Right atrium auricular region (tissue), 2 donors: ENCODE measurements around the gene AGBL5. TPM values are rescaled to one million over a fixed set of nuclear protein-coding genes. Genes with fewer than 3 reads are reported as not detected.
A peak's percentile ranks its signal among the peaks of the same experiment; 100 is the strongest.

Experiments
- DNase-seq: peaks from one replicate; pipeline ENCODE4 v3.0.0-alpha.2; 2019; ENCODE audit warnings: low spot score
- H3K27ac ChIP-seq, 2 donors: fragments of 200-600 bp; sonication (generic); 1 replicate in 1 of 2; 2 replicates in 1 of 2; pipeline ENCODE4 v1.5.1; 2016 to 2019
- H3K27me3 ChIP-seq, 2 donors: fragments of 200-600 bp; sonication (generic); one replicate each; pipeline versions ENCODE4 v1.5.1 to v1.6.0; 2017 to 2019
- H3K36me3 ChIP-seq: fragments of 200-600 bp; sonication (generic); one replicate; pipeline ENCODE4 v1.5.1; 2016
- H3K4me1 ChIP-seq, 2 donors: fragments of 200-600 bp; sonication (generic); one replicate each; pipeline versions ENCODE4 v1.5.1 to v1.6.0; 2017 to 2019
- H3K4me3 ChIP-seq, 2 donors: fragments of 200-600 bp; sonication (generic); 1 replicate in 1 of 2; 2 replicates in 1 of 2; pipeline ENCODE4 v1.5.1; 2017 to 2019; ENCODE audit warnings: mild to moderate bottlenecking in 1 of 2, moderate library complexity in 1 of 2
- H3K9me3 ChIP-seq, 2 donors: fragments of 200-600 bp; sonication (generic); one replicate each; pipeline ENCODE4 v1.5.1; 2019
- total RNA-seq, 2 donors: library from RNA; depleted of rRNA; stranded (reverse); fragments of >200 nt; gene quantifications; one replicate each; pipeline ENCODE4 v1.1.0, GENCODE V29; 2016
- TF ChIP-seq, protein P1 (sequence below), 2 donors: fragments of 200-600 bp; sonication (generic); IDR thresholded peaks; one replicate each; pipeline ENCODE4 v1.5.1; 2019; ENCODE audit warnings: antibody characterized with exemption in 2 of 2

The AGBL5 gene
- total RNA-seq, 2 donors from 2014 or later = 8.1 to 9.3 TPM

DNA sequence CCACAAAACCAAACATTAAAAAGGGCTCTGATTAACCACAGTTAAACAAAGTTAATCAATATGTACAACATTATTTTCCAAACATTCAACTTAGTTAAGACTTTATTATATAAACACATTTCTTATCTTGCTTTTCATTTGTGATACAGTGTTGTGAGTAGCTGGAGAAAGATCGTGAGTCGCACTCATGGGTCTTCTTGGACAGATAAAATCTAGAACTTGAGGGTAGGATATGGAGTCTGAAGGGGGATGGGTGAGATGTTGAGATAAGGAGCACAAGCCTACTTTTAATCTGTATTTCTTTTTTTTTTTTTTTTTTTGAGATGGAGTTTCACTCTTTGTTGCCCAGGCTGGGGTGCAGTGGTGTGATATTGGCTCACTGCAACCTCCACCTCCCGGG, 41.3 kb upstream of the AGBL5 start:
- no peak overlapping the region for H3K4me3 ChIP-seq
- H3K27me3 ChIP-seq = no peaks in the 10 kb centered on the region
- no peaks in the 10 kb centered on the region for H3K9me3 ChIP-seq
- no peaks in the 10 kb centered on the region for H3K36me3 ChIP-seq
- H3K27ac ChIP-seq = no peak overlapping the region
- no peak for DNase-seq
- TF ChIP-seq, protein P1, sequence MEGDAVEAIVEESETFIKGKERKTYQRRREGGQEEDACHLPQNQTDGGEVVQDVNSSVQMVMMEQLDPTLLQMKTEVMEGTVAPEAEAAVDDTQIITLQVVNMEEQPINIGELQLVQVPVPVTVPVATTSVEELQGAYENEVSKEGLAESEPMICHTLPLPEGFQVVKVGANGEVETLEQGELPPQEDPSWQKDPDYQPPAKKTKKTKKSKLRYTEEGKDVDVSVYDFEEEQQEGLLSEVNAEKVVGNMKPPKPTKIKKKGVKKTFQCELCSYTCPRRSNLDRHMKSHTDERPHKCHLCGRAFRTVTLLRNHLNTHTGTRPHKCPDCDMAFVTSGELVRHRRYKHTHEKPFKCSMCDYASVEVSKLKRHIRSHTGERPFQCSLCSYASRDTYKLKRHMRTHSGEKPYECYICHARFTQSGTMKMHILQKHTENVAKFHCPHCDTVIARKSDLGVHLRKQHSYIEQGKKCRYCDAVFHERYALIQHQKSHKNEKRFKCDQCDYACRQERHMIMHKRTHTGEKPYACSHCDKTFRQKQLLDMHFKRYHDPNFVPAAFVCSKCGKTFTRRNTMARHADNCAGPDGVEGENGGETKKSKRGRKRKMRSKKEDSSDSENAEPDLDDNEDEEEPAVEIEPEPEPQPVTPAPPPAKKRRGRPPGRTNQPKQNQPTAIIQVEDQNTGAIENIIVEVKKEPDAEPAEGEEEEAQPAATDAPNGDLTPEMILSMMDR (IDR thresholded peaks at IDR 0.05) = no peak
- H3K4me1 ChIP-seq = peaks cover 0 to 16% of the 10 kb centered on the region in 2 donors

GRCh38 chr2:27013738-27014137, 37.7 kb upstream of the AGBL5 start:
- Histone ChIP-seq H3K4me3 (no peak overlapping the region), H3K9me3 (no peaks in the 10 kb centered on the region), H3K27ac (no peak overlapping the region), H3K36me3 (no peaks in the 10 kb centered on the region), H3K4me1 (peaks cover 0 to 34% of the 10 kb centered on the region in 2 donors), H3K27me3 (no peaks in the 10 kb centered on the region)
- TF ChIP-seq, protein P1 (IDR thresholded peaks at IDR 0.05) = no peak
- no peak for DNase-seq

DNA sequence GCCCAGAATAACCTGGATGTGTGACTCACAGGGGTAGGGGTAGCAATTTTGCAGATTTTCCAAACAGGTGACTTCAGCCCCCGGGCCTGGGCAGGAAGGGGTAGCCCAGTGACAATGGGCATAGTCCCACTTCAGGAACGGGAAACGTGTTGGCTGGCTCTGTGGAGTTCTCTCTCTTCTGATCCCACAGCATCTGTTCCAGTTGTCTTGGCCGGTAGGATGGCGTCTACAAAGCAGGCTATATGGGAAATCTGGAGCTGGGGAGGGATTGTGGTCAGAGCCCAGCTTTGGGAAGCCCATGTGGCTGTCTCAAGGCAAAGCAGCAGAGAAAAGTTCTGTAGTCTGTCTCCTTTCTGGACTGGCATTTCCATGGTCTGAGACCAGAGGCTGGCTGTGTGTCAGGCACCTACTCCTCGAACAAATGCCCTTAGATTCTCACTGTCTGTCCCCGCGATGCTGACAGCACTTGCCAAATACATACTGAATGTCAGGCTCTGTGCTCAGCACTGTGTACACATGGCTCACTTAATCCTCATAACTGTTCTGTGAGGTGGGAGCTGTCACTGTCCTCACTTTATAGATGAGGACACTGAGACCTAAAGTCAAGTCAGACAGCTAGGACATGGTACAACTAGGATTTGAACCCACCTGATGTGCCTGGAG, 36.6 kb upstream of the AGBL5 start:
- H3K4me1 ChIP-seq = peaks cover 0 to 40% of the 10 kb centered on the region in 2 donors
- H3K27ac ChIP-seq = no peak overlapping the region
- H3K36me3 ChIP-seq = no peaks in the 10 kb centered on the region
- H3K9me3 ChIP-seq = no peaks in the 10 kb centered on the region
- H3K27me3 ChIP-seq = no peaks in the 10 kb centered on the region
- TF ChIP-seq, protein P1 (IDR thresholded peaks at IDR 0.05) = no peak
- H3K4me3 ChIP-seq = no peak overlapping the region
- no peak for DNase-seq

DNA sequence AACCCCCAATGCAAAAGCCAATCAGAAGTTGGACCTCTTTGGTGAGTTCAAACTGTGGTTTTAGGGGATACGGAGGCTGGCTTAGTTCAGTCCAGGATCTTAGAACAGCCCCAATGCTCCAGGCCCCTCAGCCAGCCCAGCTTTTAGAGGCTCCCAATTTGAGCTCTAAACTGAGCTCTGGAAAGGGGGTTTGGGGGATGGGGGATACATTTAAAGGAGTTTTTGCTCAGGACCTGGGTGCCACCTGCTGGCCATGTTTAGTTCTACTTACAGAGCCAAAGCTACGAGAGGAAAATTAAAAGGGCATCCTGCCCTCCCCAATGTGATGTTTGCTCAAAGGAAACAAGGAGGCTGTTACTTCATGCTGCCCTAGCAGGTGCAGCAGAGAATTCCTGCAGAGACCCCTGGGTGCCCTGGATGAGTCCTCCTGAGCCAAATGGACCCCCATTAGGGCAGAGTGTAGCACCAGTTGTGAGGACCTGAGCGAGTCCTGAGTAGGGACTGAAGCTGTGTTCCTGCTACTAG, 34.6 kb upstream of the AGBL5 start:
- H3K27ac ChIP-seq = no peak overlapping the region
- DNase-seq = peak; percentile 66
- no peaks in the 10 kb centered on the region for H3K9me3 ChIP-seq
- TF ChIP-seq, protein P1 (IDR thresholded peaks at IDR 0.05) = peak; percentile 50 to 80
- no peaks in the 10 kb centered on the region for H3K36me3 ChIP-seq
- H3K4me3 ChIP-seq = no peak overlapping the region
- H3K4me1 ChIP-seq = peaks cover 0 to 51% of the 10 kb centered on the region in 2 donors
- no peaks in the 10 kb centered on the region for H3K27me3 ChIP-seq

GRCh38 chr2:27018142-27018541, 33.3 kb upstream of the AGBL5 start:
- TF ChIP-seq, protein P1 (IDR thresholded peaks at IDR 0.05) = no peak
- Histone ChIP-seq H3K27me3 (no peaks in the 10 kb centered on the region), H3K9me3 (no peaks in the 10 kb centered on the region), H3K4me1 (peaks cover 0 to 51% of the 10 kb centered on the region in 2 donors), H3K27ac (no peak overlapping the region), H3K4me3 (no peak overlapping the region), H3K36me3 (peaks cover 6% of the 10 kb centered on the region)
- no peak for DNase-seq
